Measurements from ENCODE around the gene MAP2. TPM values are rescaled to one million over a fixed set of nuclear protein-coding genes. Genes with fewer than 3 reads are reported as not detected.

Gene MAP2
- total RNA-seq, 1 experiment from 2014 or later = 0.05 TPM

- Mint-ChIP-seq H3K27me3 (ENCODE audit: insufficient read depth, unreplicated experiment) (peaks cover 2% of the 10 kb centered on the region), H3K9me3 (ENCODE audit: unreplicated experiment) (no peaks in the 10 kb centered on the region), H3K36me3 (ENCODE audit: insufficient read depth, unreplicated experiment) (no peaks in the 10 kb centered on the region), H3K27ac (ENCODE audit: unreplicated experiment) (no peak overlapping the region), H3K4me1 (ENCODE audit: low read depth, unreplicated experiment) (no peaks in the 10 kb centered on the region), H3K4me3 (ENCODE audit: unreplicated experiment) (no peak overlapping the region)
- no peak for TF ChIP-seq CTCF (IDR thresholded peaks at IDR 0.05; ENCODE audit: insufficient read depth in 1 of 2, low read depth in 1 of 2, low read length in 1 of 2, severe bottlenecking in 1 of 2, unreplicated experiment in 1 of 2)
- Histone ChIP-seq H3K27me3 (replicated peaks; ENCODE audit: control insufficient read depth, insufficient read depth, low read length) (no peaks in the 10 kb centered on the region), H3K9me3 (no peaks in the 10 kb centered on the region), H3K4me1 (no peaks in the 10 kb centered on the region), H3K36me3 (ENCODE audit: control insufficient read depth, insufficient read depth, low read length) (no peaks in the 10 kb centered on the region), H3K4me3 (ENCODE audit: low read depth, low read length) (no peak overlapping the region)
- intact Hi-C loops (cut with micrococcal nuclease; ENCODE audit: unreplicated experiment) = no loop called here
- DNase-seq = no peak
- POLR2A ChIA-PET = no interaction called here
- CTCF ChIA-PET = no interaction called here
- BruUV-seq (replicated peaks) = no TSS peak
Observed at GRCh38 chr2:209460151-209460761, 36.4 kb downstream of the MAP2 start.

GRCh38 chr2:209463226-209463625 lies 39.4 kb downstream of the MAP2 start:
- Histone ChIP-seq H3K27me3 (replicated peaks; ENCODE audit: control insufficient read depth, insufficient read depth, low read length) (no peaks in the 10 kb centered on the region), H3K36me3 (ENCODE audit: control insufficient read depth, insufficient read depth, low read length) (no peaks in the 10 kb centered on the region), H3K9me3 (no peaks in the 10 kb centered on the region), H3K4me3 (ENCODE audit: low read depth, low read length) (no peak overlapping the region), H3K4me1 (no peaks in the 10 kb centered on the region)
- Mint-ChIP-seq H3K4me1 (ENCODE audit: low read depth, unreplicated experiment) (no peaks in the 10 kb centered on the region), H3K27me3 (ENCODE audit: insufficient read depth, unreplicated experiment) (no peaks in the 10 kb centered on the region), H3K4me3 (ENCODE audit: unreplicated experiment) (no peak overlapping the region), H3K27ac (ENCODE audit: unreplicated experiment) (no peak overlapping the region), H3K36me3 (ENCODE audit: insufficient read depth, unreplicated experiment) (no peaks in the 10 kb centered on the region), H3K9me3 (ENCODE audit: unreplicated experiment) (no peaks in the 10 kb centered on the region)
- ChIA-PET POLR2A (no interaction called here), CTCF (no interaction called here)
- no peak for DNase-seq
- intact Hi-C loops (cut with micrococcal nuclease; ENCODE audit: unreplicated experiment) = no loop called here
- BruUV-seq (replicated peaks) = no TSS peak
- peak; percentile 30 to 34 for TF ChIP-seq CTCF (IDR thresholded peaks at IDR 0.05; ENCODE audit: insufficient read depth in 1 of 2, low read depth in 1 of 2, low read length in 1 of 2, severe bottlenecking in 1 of 2, unreplicated experiment in 1 of 2)

- Histone ChIP-seq H3K4me1 (no peaks in the 10 kb centered on the region), H3K27me3 (replicated peaks; ENCODE audit: control insufficient read depth, insufficient read depth, low read length) (no peaks in the 10 kb centered on the region), H3K36me3 (ENCODE audit: control insufficient read depth, insufficient read depth, low read length) (no peaks in the 10 kb centered on the region), H3K4me3 (ENCODE audit: low read depth, low read length) (no peak overlapping the region), H3K9me3 (no peaks in the 10 kb centered on the region)
- H3K27me3 Mint-ChIP-seq (ENCODE audit: insufficient read depth, unreplicated experiment) = no peaks in the 10 kb centered on the region
- no peak for TF ChIP-seq CTCF (IDR thresholded peaks at IDR 0.05; ENCODE audit: insufficient read depth in 1 of 2, low read depth in 1 of 2, low read length in 1 of 2, severe bottlenecking in 1 of 2, unreplicated experiment in 1 of 2)
- no peaks in the 10 kb centered on the region for H3K9me3 Mint-ChIP-seq (ENCODE audit: unreplicated experiment)
- POLR2A ChIA-PET = no interaction called here
- intact Hi-C loops (cut with micrococcal nuclease; ENCODE audit: unreplicated experiment) = no loop called here
- no peak overlapping the region for H3K4me3 Mint-ChIP-seq (ENCODE audit: unreplicated experiment)
- H3K27ac Mint-ChIP-seq (ENCODE audit: unreplicated experiment) = no peak overlapping the region
- BruUV-seq (replicated peaks) = no TSS peak
- CTCF ChIA-PET = no interaction called here
- no peaks in the 10 kb centered on the region for H3K36me3 Mint-ChIP-seq (ENCODE audit: insufficient read depth, unreplicated experiment)
- H3K4me1 Mint-ChIP-seq (ENCODE audit: low read depth, unreplicated experiment) = no peaks in the 10 kb centered on the region
- DNase-seq = no peak
Observed at GRCh38 chr2:209463835-209464234, 40.0 kb downstream of the MAP2 start.
